Mesothelial cell of epicardium (in vitro differentiated cells): Measurements from ENCODE around the gene PGBD5. TPM values are rescaled to one million over a fixed set of nuclear protein-coding genes. Genes with fewer than 3 reads are reported as not detected.

Source experiments
- DNase-seq, 2 experiments: peaks; one replicate each; pipeline ENCODE4 v3.0.0; 2021; ENCODE audit warnings: low spot score in 2 of 2; ENCODE audit not compliant: unreplicated experiment in 2 of 2
- H3K27ac Mint-ChIP-seq: 2 replicates; pipeline ENCODE4 v1.8.0; 2021; ENCODE audit warnings: mixed read lengths
- H3K27me3 Mint-ChIP-seq: 2 replicates; pipeline ENCODE4 v1.8.0; 2021; ENCODE audit warnings: low read depth, mixed read lengths
- H3K36me3 Mint-ChIP-seq: 2 replicates; pipeline ENCODE4 v1.8.0; 2021; ENCODE audit warnings: mixed read lengths
- H3K4me1 Mint-ChIP-seq: 2 replicates; pipeline ENCODE4 v1.8.0; 2021; ENCODE audit warnings: mixed read lengths
- H3K4me3 Mint-ChIP-seq: 2 replicates; pipeline ENCODE4 v1.8.0; 2021; ENCODE audit warnings: mild to moderate bottlenecking, moderate library complexity, mixed read lengths
- H3K9me3 Mint-ChIP-seq: 2 replicates; pipeline ENCODE4 v1.8.0; 2021; ENCODE audit warnings: mixed read lengths
- CTCF ChIP-seq: fragments of 200-600 bp; sonication (generic); IDR thresholded peaks from one replicate; pipeline ENCODE4 v1.5.0; 2021; ENCODE audit warnings: antibody characterized with exemption; ENCODE audit not compliant: unreplicated experiment
- total RNA-seq: library from RNA; stranded (reverse); gene quantifications from 3 replicates; pipeline ENCODE4 v1.2.1, GENCODE V29; 2021

PGBD5 gene
- total RNA-seq, 1 donor from 2014 or later, result 0.94 TPM

GRCh38 chr1:230282157-230282556 is 144.0 kb downstream of the PGBD5 start:
- no peak overlapping the region for H3K4me3 Mint-ChIP-seq
- no peak for TF ChIP-seq CTCF
- DNase-seq, result no peak
- peaks cover 4% of the 10 kb centered on the region for H3K27me3 Mint-ChIP-seq
- H3K4me1 Mint-ChIP-seq, result peaks cover 7% of the 10 kb centered on the region
- H3K36me3 Mint-ChIP-seq, result peaks cover 6% of the 10 kb centered on the region
- H3K9me3 Mint-ChIP-seq, result no peaks in the 10 kb centered on the region
- H3K27ac Mint-ChIP-seq, result no peak overlapping the region

GRCh38 chr1:230281556-230281955 is 144.6 kb downstream of the PGBD5 start:
- Mint-ChIP-seq H3K27me3 (peaks cover 4% of the 10 kb centered on the region), H3K27ac (no peak overlapping the region), H3K4me1 (peaks cover 9% of the 10 kb centered on the region), H3K9me3 (no peaks in the 10 kb centered on the region), H3K4me3 (no peak overlapping the region), H3K36me3 (peaks cover 6% of the 10 kb centered on the region)
- DNase-seq, result no peak
- TF ChIP-seq CTCF, result no peak

- no peak for DNase-seq
- H3K9me3 Mint-ChIP-seq, result no peaks in the 10 kb centered on the region
- H3K27ac Mint-ChIP-seq, result no peak overlapping the region
- H3K4me1 Mint-ChIP-seq, result peaks cover 9% of the 10 kb centered on the region
- no peak overlapping the region for H3K4me3 Mint-ChIP-seq
- H3K27me3 Mint-ChIP-seq, result no peaks in the 10 kb centered on the region
- no peak for TF ChIP-seq CTCF
- peaks cover 6% of the 10 kb centered on the region for H3K36me3 Mint-ChIP-seq
Observed at GRCh38 chr1:230280906-230281413, 145.2 kb downstream of the PGBD5 start.

GRCh38 chr1:230280054-230280795 is 145.9 kb downstream of the PGBD5 start:
- H3K27ac Mint-ChIP-seq, result no peak overlapping the region
- no peak overlapping the region for H3K4me3 Mint-ChIP-seq
- peaks cover 9% of the 10 kb centered on the region for H3K4me1 Mint-ChIP-seq
- no peaks in the 10 kb centered on the region for H3K27me3 Mint-ChIP-seq
- H3K9me3 Mint-ChIP-seq, result no peaks in the 10 kb centered on the region
- TF ChIP-seq CTCF, result no peak
- DNase-seq, result no peak
- peaks cover 6% of the 10 kb centered on the region for H3K36me3 Mint-ChIP-seq

- Mint-ChIP-seq H3K36me3 (peaks cover 6% of the 10 kb centered on the region), H3K27me3 (no peaks in the 10 kb centered on the region), H3K4me3 (no peak overlapping the region), H3K4me1 (peaks cover 9% of the 10 kb centered on the region), H3K9me3 (no peaks in the 10 kb centered on the region), H3K27ac (no peak overlapping the region)
- TF ChIP-seq CTCF, result no peak
- DNase-seq, result peak in 1 of 2 experiments; percentile 33
Observed at GRCh38 chr1:230279583-230279945, 146.6 kb downstream of the PGBD5 start.
